K562 (cell line): Measurements from ENCODE around the gene ITPRID2. TPM values are rescaled to one million over a fixed set of nuclear protein-coding genes. Genes with fewer than 3 reads are reported as not detected.

Experiments
- AFF4 ChIP-seq: sonication (generic); formaldehyde crosslinking; IDR thresholded peaks from 2 replicates; pipeline ENCODE4 v1.8.0; 2023; ENCODE audit warnings: mild to moderate bottlenecking, missing genetic modification reagents
- CREB5 ChIP-seq: fragments of 250-450 bp; sonication (Bioruptor Pico); IDR thresholded peaks from 2 replicates; pipeline ENCODE4 v1.5.0; 2020; ENCODE audit warnings: mild to moderate bottlenecking
- FUS ChIP-seq: fragments of 200-400 bp; formaldehyde crosslinking; optimal IDR thresholded peaks from 2 replicates; pipeline ENCODE3; 2017; ENCODE audit warnings: low read depth, low read length
- MAZ ChIP-seq, 2 experiments: fragments of 450-650 bp in 1 of 2; sonication (generic) in 1 of 2; formaldehyde crosslinking; IDR thresholded peaks in 1 of 2; conservative IDR thresholded peaks in 1 of 2; 2 replicates each; pipeline versions ENCODE4 v1.4.0 to v1.5.0; 2020; ENCODE audit warnings: mild to moderate bottlenecking in 1 of 2, missing genetic modification reagents in 1 of 2
- MECOM ChIP-seq: fragments of 250-450 bp; sonication (Bioruptor Pico); IDR thresholded peaks from 2 replicates; pipeline ENCODE4 v1.8.0; 2022; ENCODE audit warnings: inconsistent platforms
- NCOA4 ChIP-seq: fragments of 450-650 bp; IDR thresholded peaks from 2 replicates; pipeline ENCODE4 v1.6.1; 2018; ENCODE audit warnings: mild to moderate bottlenecking; ENCODE audit not compliant: partially characterized antibody
- NFRKB ChIP-seq: fragments of 450-650 bp; IDR thresholded peaks from 2 replicates; pipeline ENCODE4 v1.6.1; 2016; ENCODE audit warnings: low read depth
- ZBTB2 ChIP-seq: fragments of 450-650 bp; IDR thresholded peaks from 2 replicates; pipeline ENCODE4 v1.6.1; 2016; ENCODE audit warnings: antibody characterized with exemption
- ZBTB9 ChIP-seq: fragments of 450-650 bp; formaldehyde crosslinking; IDR thresholded peaks from 2 replicates; pipeline ENCODE4 v1.4.0; 2020; ENCODE audit warnings: mild to moderate bottlenecking, moderate library complexity
- ZNF12 ChIP-seq: sonication (generic); formaldehyde crosslinking; IDR thresholded peaks from 2 replicates; pipeline ENCODE4 v1.4.0; 2020; ENCODE audit warnings: mild to moderate bottlenecking, missing genetic modification reagents
- ZNF778 ChIP-seq: fragments of 450-650 bp; formaldehyde crosslinking; IDR thresholded peaks from 2 replicates; pipeline ENCODE4 v1.4.0; 2020; ENCODE audit warnings: mild to moderate bottlenecking, moderate library complexity
- polyA plus RNA-seq, 8 experiments: library from polyadenylated mRNA; depleted of rRNA in 4 of 8; stranded (reverse) in 5 of 8; unstranded in 3 of 8; fragments of >200 nt; fragmentation: Nextera tagmentation in 2 of 8; fragmentation: Illumina TruSeq in 1 of 8; extraction: Ambion mirVana in 2 of 8; extraction: Trizol in 1 of 8; gene quantifications; 2 replicates each; pipeline versions ENCODE4 v1.2.1 to v1.2.3, GENCODE V29; 2011 to 2014; ENCODE audit warnings: inconsistent platforms in 1 of 8, missing spikeins in 1 of 8
- total RNA-seq, 7 experiments: library from RNA; depleted of rRNA in 6 of 7; stranded (reverse); fragments of >200 nt in 6 of 7; fragmentation: Illumina TruSeq in 2 of 7; extraction: Trizol in 2 of 7; gene quantifications; 2 replicates each; pipeline versions ENCODE4 v1.2.1 to v1.2.3, GENCODE V29; 2011 to 2021; ENCODE audit warnings: low replicate concordance in 1 of 7

Gene ITPRID2
- total and polyA plus RNA-seq, 9 of the 15 experiments (the other 6 are each of a cell fraction or from before 2014, with no cell fraction given), result 18.5 to 77.8 (median 52.0) TPM

GRCh38 chr2:181891966-181892798 is 652 bp downstream of the ITPRID2 start (continued):
- TF ChIP-seq AFF4 (CRISPR knock-in tag), result no peak; the same call in 1 of the 2 replicates
- no peak for TF ChIP-seq MECOM (CRISPR knock-in tag)
- TF ChIP-seq NFRKB, result peak; percentile 55; the same call in 1 of the 2 replicates
- no peak for TF ChIP-seq FUS
- TF ChIP-seq MAZ (CRISPR knock-in tag; conservative IDR thresholded peaks at IDR 0.05 in 1 of 2, IDR thresholded peaks at IDR 0.05 in 1 of 2), result peak; percentile 74 to 75
- TF ChIP-seq ZNF778 (CRISPR knock-in tag), result no peak
- peak; percentile 46; the same call in 1 of the 2 replicates for TF ChIP-seq ZBTB9 (CRISPR knock-in tag)
- 0 out of 2 replicates have a peak, but pooled peaks have one; percentile 84 for TF ChIP-seq ZNF12 (CRISPR knock-in tag)
- TF ChIP-seq CREB5 (CRISPR knock-in tag), result no peak
- no peak for TF ChIP-seq NCOA4
- no peak; the same call in 1 of the 2 replicates for TF ChIP-seq ZBTB2
